ENCODE data around the gene ANKFN1.

- TF ChIP-seq CTCF (IDR thresholded peaks at IDR 0.05): no peak
- no peak for TF ChIP-seq POLR2A (IDR thresholded peaks at IDR 0.05)
These were observed 18.1 kb downstream of the ANKFN1 start for GRCh38 chr17:56171186-56171959.

Measured in breast epithelium (tissue), 3 donors.